CD4-positive, alpha-beta T cell treated with Interleukin-2 at 100 ng/mL for 4 hours (primary cell): ENCODE measurements around the gene MPL.

Experiments
- DNase-seq: peaks from one replicate; pipeline ENCODE4 v3.0.0-alpha.2; 2020; ENCODE audit warnings: low spot score

The MPL gene

DNA sequence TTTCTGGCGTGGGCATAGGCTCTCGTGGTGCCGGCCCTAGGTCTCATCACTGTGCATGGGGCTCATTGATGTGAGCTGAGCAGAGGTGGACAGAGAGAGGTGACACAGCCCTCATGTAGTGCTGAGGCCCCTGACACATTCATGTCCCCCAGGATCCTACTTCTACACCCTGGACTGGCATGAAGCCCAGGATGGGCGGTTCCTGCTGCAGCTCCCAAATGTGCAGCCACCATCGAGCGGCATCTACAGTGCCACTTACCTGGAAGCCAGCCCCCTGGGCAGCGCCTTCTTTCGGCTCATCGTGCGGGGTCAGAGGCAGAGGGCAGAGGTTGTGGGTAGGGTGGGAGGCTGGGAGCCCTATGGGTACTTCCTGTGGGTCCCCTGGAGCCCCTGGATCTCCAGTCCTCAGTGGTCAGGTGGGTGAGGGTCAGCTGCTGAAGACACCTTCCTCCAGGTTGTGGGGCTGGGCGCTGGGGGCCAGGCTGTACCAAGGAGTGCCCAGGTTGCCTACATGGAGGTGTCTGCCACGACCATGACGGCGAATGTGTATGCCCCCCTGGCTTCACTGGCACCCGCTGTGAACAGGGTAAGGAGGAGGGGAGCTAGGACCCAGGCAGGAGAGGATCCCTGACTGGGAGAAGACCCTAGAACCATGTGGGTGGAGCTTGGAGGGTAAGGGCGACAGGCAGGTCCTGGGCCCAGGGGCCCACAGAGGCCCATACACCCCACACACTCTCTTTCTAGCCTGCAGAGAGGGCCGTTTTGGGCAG lies 30.7 kb upstream of the MPL start:
- no peak for DNase-seq

- no peak for DNase-seq
Measured at GRCh38 chr1:43307458-43308158, 30.0 kb upstream of the MPL start.

GRCh38 chr1:43308635-43309404 lies 28.8 kb upstream of the MPL start:
- no peak for DNase-seq

GRCh38 chr1:43309405-43310025 lies 28.1 kb upstream of the MPL start:
- no peak for DNase-seq

DNA sequence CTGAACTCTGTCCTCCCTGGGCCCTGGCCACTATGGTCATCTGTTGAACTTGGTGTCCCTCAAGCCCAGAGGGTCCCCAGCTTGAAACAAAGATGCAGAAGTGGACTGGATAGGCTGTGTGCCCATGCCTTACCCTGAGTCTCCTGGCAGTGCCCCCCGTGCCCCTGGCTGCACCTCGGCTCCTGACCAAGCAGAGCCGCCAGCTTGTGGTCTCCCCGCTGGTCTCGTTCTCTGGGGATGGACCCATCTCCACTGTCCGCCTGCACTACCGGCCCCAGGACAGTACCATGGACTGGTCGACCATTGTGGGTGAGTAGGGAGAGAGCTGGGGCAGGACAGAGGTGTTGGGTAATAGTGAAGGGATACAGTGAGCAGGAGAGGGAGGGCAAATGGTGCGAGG lies 26.1 kb upstream of the MPL start:
- no peak for DNase-seq

- DNase-seq, result no peak
Measured at GRCh38 chr1:43312212-43312623, 25.4 kb upstream of the MPL start.

GRCh38 chr1:43312663-43313515 lies 24.7 kb upstream of the MPL start:
- DNase-seq, result no peak

DNA sequence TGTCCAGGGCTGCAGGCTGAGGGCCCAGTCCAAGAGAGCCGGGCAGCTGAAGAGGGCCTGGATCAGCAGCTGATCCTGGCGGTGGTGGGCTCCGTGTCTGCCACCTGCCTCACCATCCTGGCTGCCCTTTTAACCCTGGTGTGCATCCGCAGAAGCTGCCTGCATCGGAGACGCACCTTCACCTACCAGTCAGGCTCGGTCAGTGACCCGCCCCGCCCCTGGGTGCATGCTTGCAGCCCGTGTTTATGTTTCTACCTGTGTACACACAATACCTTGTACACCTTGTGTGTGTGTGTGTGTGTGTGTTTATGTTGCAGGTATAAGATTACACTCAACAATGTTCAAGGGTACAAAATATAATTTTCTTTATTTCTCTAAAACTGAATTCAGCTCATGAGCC lies 23.8 kb upstream of the MPL start:
- DNase-seq, result no peak

DNA sequence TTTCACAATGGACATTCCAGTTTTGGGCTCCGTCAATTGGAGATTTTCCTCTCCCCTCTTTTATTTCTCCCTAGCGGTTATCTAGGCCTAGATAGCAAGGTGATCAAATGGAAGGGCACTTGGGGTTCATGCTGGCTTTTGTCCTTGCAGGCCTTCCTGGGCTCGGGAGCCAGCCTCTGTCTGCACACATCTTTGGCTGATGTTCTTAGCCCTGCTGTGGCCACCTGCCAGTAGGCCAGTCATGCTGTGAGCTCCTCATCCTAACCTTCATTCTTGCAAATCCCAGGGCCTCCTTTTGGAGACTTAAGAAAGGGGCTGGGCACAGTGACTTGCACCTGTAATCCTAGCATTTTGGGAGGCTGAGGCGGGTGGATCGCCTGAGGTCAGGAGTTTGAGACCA lies 23.4 kb upstream of the MPL start:
- no peak for DNase-seq

- DNase-seq, result no peak
Measured at GRCh38 chr1:43315481-43315880, 22.1 kb upstream of the MPL start.

- no peak for DNase-seq
Measured at GRCh38 chr1:43315963-43316737, 21.5 kb upstream of the MPL start.

DNA sequence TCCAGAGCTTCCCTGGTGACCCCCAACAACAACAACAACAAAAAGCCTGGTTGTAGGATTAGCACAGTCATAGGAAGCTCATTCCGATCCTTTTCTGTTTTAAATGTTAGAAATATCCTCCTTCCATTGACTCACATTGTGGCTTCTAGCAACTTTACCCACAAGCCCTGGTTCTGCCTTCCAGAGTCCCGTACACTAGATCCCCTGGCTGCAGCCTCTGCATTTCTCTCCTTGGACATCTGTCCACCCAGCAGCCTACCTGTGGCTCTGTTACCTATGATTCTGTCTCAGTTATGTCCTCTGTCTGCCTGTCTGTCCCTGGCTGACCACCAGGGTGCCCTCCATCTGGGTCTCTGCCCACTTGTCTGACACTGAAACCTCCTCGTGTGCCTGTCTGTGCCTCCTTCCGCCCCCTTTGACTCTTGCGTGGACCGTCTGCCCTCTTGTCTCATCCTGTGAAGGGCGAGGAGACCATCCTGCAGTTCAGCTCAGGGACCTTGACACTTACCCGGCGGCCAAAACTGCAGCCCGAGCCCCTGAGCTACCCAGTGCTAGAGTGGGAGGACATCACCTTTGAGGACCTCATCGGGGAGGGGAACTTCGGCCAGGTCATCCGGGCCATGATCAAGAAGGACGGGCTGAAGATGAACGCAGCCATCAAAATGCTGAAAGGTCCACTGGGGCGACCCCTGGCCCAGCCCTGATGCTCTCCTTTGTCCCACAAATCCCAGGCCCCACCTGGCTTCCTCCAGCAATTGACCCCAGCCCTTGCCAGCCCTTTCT lies 20.7 kb upstream of the MPL start:
- no peak for DNase-seq

DNA sequence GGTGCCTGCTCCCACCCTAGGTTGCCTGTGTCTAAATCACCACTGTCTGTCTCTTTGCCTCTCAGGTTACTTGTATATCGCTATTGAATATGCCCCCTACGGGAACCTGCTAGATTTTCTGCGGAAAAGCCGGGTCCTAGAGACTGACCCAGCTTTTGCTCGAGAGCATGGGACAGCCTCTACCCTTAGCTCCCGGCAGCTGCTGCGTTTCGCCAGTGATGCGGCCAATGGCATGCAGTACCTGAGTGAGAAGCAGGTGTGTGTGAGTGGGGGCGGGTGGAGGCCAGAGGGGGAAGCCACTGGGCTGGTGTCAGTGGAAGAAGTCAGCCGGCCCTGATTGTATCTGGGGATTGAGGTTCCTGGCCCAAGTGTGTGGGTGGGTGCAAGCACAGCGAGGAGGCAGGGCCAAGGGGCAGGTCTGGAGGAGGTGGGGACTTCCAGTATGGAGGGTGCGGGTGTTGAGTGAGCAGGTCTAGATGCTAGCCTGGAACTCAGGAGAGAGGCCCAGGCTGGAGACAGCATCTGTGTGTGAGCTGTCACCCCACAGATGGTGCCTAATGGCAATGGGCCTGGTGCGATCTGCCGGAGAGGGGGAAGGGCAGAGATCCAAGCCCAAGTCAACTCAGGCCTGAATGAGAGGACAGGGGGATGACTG lies 19.7 kb upstream of the MPL start:
- DNase-seq, result no peak

DNA sequence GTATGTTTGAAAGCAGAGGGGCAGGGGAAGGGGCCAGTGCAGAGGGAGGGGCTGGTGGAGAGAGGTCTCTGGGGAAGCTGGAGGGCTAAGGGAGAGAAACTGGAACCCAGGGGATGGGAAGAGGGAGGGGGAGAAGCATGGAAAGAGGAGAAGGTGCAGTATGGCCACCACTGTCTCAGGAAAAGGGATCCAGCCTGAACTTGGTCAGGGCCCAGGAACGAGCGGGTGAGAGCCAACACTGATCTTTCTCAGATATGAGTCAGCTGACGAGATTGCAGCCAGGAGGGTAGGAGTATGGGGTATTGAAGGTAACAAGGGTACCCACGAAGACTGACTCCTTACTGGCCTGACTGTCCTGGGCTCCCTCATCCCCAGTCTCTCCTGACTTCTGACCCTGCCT lies 18.8 kb upstream of the MPL start:
- DNase-seq, result no peak

GRCh38 chr1:43319288-43319687 lies 18.3 kb upstream of the MPL start:
- no peak for DNase-seq

- no peak for DNase-seq
Measured at GRCh38 chr1:43319766-43320165, 17.9 kb upstream of the MPL start.

DNA sequence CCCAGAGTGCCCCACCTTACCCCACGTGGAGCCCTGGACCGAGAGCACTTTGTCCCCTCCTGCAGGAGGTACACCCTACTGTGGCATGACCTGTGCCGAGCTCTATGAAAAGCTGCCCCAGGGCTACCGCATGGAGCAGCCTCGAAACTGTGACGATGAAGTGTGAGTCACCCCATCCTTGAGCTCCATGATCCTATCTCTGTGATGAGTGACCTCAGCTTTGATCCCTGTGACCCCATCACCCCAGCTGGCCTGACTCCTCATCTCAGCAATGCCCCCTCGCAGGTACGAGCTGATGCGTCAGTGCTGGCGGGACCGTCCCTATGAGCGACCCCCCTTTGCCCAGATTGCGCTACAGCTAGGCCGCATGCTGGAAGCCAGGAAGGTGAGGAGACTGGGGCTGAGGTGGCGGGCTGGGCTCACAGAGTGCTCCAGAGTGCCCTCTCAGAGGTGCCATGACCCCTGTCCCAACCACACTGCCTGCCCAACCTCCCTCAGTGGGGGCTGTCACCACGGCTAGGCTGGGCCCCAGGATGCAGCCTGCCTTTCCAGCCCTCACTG lies 16.2 kb upstream of the MPL start:
- no peak for DNase-seq

- DNase-seq, result no peak
Measured at GRCh38 chr1:43322506-43322905, 15.1 kb upstream of the MPL start.

DNA sequence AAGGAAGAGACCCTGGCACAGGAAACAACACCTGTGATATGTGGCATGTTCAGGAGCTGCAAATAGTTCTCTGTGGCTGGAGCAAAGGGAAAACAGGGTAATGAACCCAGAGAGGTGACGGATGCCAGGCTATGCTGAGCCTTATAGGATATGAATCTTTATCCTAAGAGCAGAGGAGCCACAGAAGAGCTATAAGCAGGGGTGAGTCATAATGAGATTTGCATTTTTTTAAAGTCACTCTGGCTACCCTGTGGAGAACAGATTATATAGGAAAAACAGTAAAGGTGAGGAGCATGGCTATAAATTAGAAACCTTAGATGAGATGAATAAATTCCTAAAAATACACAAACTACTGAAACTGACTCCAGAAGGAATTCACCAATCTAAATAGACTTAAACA lies 12.8 kb upstream of the MPL start:
- no peak for DNase-seq
